ENCODE results near the gene RAI14.

Gene RAI14

DNA sequence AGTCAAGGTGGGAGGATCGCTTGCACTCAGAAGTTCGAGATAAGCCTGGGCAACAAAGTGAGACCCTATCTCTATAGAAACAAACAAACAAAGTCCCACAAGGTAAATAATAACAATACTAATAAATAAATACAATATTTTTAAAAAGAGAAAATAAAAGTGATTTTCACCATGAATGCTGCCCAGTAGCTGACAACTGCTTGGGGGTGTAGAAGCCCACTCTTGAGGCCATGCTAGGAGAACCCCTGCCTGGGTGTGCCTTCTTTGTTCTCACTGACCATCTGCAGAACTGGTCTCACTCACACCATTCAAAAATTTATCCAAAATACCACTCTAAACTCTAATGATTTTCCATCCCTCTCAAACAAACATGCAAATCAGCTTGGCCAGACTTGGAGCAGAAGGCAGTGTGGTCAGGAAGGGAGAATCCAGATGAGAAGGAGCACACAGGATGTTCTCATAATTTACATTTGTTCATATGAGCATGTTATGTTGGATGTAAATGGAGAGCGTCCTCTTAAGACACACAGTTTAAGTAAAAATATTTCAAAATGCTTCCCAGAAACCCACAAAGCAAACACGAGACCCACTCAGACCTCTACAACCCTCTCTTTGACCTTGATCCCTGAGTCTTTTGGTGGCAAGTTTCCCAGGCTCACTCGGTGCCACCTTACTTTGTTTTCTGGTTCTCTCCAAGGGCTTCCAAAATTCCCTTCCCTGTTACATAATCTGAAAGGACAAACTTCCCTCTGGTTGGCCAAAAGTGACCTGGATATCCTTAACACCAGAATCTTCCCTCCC is 7.9 kb upstream of the RAI14 start:
- DNase-seq = no peak

DNA sequence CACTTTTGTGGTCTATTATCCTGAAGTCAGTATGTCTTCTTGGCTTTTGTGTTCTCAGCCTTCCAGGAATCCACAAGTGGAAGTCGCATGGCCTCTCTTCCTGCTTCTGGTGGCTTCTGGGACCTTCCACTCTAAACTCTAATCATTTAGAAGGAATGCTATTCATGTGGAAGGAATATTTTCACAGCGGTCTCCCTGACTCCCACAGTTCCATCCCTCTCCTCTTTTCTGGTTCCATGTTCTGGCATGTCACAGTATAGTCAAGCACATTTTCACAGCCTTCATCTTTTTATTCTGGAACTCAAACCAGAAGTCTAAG is 7.3 kb upstream of the RAI14 start:
- no peak for DNase-seq

DNA sequence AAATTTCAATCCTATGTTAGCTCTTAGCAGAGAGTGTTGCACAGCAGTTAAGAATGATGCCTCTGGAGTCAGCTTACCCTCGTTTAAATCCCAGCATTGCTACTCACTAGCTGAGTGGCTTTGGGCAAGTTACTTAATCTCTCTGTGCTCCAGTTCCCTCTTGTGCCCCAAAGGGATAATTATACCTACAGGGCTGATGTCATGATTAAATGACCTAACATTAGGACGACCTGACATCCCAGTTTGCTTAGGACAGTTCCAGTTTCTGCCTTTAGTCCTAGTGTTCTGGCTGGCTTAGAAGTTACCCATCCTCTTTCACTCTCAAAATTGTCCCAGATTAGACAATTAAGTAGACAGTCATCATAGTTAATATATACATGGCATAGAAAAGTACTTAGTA is 4.3 kb upstream of the RAI14 start:
- DNase-seq = no peak

DNA sequence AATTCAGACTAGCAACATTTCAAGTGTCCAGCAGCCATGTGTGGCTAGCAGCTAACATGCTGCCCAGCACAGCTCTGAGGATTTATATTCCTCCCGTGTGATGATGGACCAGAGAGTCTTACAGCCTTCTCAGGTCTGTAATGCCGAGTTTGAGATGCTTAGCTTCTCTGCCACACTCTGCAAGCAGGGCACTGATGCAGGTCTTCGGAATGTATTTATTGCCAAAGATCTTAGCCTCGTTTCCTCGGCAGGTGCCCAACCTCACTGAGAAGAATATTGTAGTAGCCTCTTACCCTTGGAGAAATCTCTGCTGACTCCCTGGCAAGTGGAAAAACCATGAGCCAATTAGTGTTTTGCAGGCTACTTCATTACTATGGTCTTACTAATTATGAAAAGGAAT is 3.7 kb upstream of the RAI14 start:
- no peak for DNase-seq

DNA sequence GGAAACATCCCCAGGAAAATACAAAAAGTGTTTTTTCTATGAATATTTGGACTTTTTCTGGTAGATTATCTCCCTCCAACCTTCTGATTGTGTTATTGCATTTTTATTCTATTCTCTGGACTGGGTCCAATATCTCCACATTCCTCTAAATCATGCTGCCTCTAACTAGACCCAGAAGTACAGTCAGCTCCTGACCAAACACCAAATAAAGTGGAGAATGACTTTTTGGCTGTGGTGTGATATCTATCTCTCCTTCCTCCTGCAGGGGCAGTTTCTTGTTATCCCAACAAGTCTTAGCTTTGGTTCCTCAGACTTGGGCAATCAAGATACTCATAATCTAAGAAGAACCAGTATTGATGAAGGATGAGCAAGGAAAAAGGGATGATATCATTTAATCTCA is 3.2 kb upstream of the RAI14 start:
- DNase-seq = no peak

DNA sequence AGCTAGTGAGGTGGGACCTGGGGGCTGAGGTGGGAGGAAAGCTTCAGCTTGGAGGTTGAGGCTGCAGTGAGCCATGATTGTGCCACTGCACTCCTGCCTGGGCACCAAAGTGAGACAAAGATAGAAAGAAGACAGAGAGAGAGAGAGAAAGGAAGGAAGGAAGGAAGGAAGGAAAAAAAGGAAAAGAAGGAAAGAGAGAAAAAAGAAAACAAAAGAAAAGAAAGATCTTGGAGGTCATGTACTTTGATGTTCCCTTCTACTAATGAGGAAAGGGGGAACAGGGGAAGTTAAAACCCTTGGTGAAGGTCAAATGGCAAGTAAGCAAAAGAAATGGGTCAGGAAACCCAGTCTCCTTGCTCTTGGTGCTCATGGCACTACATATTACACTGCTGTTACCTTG is 2.4 kb upstream of the RAI14 start:
- DNase-seq = no peak

DNA sequence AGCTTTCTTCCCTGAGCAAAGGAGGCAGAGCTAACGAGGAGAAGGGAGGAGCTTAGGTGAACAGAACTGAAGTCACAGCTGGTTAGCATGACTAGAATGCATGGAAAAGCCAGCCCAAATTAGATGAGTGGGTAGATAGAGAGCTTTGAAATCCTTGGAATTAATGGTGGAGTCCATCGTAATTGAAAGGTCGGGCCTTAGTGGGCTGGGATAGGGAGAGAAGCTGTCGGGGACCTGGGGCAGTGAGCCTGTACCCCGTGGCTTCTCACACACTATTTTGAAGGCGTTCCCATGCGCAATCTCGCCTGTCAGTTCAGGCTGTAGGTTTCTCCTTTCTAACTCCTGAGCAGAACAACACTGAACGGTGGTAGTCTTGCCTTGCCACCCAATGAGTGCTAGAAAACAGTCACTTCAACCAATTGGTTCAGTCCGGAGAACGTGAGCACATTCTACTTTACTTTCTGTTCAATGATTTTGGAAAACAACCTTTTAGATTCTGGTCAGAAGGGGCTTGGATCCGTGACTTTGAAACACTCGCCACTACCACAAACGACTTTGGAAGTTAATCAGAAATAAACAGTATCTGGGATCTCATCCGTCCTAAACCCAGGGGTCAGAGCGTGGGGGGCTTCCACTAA is 655 bp upstream of the RAI14 start:
- DNase-seq = peak; percentile 92

DNA sequence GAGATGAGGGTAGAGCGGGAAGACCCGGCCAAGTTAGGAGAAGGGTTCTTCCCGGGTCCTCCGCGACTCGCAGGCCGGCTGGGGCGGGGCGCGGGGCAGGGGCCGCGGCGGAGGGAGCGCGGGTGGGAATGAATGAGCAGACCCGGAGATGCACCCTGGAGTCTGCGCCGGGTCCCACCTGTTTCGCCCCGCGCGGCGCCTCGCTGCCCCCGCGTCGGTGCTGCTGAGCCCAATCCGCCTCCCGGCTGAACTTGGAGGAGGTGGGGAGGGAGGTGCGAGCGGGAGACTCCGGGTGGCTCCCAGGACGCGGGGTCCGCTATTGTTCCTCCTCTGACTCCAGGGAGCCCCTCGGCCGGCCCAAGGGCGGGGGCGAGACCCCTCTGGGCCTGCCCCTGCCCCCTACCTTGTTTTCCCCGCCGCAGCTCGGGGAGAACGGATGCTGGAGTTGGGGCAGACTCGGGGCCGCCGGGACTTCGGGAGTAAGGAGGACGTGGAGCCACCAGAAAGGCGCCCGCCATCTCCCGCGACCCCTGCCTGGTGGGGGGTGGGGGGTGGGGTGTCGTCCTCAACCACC is 659 bp downstream of the RAI14 start:
- no peak for DNase-seq

DNA sequence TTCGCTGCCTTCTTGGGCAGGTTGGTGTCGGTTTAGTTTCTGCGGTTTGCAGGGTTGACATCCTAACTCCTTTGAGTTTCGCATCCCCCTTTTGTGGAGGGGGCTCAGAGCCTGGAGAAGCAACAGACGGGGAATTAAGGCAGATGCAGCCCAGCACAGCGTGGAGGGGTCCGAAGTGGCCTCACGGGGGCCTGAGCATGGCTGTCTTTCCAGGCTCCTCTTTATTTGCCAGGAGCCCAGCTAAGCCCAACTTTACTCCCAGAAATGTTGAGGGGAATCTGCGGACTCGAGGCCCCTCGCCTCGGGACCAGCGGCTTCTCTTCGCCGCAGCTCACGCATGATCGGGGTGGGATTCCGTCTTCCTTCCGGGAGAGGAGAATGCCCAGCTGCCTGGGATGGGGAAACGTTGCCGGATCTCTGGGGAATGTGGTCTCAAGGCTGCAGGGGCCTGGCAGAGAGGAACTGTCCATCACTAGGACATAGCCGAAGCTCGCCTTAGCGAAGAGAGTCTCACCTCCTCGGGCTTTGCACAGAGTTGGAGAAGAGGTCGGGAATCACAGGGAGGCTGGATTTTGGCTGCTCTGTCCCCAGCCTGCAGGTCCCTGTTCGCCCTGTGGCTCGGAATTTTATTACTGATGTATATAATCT is 1.3 kb downstream of the RAI14 start:
- no peak for DNase-seq

DNA sequence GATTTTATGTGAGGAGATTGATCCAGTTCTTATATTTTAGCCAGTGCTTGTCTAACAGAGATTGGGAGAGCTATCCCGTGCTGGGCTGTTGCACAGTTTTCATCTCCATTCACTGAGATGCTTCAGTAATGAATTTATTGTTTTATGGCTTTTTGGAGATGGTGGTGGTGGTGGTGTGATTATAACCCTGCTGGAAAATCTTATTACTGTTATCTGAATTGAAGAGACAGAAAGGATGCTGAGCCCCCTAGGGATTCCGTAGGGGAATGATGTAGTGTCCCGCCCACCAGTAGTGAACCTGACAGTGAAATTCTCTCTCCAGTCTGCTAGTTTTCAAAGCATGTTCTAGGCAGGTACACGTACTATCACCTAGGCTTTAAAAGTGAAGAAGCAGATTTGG is 1.9 kb downstream of the RAI14 start:
- DNase-seq = no peak

DNA sequence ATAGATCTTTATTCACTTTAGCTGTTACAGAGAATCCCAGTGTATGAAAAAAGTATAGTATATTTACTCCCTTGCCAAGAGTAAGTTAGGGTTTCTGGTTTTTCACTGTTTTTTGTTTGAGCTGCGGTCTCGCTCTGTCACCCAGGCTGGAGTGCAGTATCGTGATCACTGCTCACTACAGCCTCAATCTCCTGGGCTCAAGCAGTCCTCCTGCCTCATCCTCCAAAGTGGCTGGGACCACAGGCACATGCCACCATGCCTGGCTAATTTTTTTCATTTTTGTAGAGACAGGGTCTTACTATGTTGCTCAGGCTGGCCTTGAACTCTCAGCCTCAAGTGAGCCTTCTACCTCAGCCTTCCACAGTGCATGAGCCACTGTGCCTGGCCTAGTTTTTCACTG is 3.0 kb downstream of the RAI14 start:
- DNase-seq = no peak

DNA sequence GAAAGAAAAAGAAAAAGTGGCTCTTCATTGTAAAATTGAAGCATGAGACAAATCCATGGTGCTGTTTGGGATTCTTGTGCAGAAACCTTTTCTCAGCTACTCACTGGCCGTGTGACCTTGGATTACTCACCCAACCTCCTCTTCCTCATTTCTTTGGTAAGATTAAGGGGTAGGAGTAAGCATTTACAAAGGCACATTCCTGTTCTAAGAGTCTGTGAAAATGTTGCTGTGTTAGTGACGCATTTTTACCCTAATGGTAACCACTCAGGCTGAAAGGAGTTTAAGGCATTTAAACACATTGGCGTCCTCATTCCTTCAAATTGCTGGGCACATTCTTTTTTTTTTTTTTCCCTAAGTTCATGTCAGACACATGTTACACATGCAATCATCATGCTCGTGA is 4.3 kb downstream of the RAI14 start:
- no peak for DNase-seq

DNA sequence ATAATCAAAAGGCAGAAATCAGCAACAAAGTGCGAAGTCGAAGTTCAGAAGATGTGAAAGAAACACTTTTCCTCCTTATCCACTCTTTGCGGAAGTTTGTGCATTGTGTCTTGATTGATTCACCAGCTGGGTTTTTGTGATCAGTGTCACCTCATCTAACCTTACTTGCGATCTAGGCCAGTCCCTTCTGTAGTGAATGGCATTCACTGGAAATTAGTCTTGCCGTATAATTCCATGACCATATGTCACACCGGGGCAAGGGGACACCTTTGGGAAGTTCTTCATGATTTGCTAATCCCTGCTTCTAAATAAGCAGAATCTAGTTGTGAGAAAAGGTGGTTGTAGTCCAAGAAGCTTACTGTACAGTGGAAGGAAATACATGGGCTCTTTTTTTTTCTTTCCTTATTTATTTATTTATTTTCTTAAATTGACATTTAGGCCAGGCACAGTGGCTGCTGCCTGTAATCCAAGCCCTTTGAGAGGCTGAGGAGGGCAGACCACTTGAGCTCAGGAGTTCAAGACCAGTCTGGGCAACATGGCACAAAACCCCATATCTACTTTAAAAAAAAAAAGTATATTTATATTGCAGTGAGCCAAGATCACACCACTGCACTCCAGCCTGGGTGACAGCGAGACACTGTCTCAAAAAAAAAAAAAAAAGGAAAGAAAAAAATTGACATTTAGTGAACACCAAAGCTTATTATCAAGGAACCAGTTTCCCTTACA is 7.8 kb downstream of the RAI14 start:
- DNase-seq = no peak

DNA sequence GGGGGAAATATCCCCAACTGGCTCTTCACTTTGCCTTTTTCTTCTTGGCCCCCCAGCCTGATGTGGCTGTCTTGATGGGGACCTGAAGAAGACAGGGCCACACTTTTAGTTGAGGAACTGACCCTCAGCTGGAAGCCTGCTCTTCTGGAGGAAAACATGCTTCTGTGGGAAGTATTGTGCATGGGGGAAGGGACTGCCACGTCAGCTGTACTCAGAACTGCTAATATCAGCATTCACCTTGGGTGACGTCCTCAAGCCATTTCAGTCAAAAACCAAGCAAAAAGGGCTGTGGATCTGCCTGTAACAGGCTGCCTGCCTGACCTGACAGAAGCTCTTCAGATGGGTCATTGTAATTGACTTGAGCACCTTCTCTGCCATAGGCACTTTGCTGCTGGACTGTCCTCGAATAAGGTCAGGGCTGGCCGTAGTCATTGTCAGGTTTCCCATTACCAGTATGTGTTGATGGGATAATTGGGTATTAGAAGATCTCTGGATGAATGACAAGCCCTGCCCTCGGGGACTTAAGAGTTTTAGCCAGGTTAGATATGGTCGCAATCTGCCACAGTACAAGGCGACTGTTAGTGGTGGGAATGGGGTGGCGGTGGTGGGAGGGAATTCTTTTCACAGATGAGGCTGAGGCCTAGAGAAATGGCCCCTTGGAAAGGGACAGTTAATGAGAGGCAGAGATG is 10.4 kb downstream of the RAI14 start:
- no peak for DNase-seq

DNA sequence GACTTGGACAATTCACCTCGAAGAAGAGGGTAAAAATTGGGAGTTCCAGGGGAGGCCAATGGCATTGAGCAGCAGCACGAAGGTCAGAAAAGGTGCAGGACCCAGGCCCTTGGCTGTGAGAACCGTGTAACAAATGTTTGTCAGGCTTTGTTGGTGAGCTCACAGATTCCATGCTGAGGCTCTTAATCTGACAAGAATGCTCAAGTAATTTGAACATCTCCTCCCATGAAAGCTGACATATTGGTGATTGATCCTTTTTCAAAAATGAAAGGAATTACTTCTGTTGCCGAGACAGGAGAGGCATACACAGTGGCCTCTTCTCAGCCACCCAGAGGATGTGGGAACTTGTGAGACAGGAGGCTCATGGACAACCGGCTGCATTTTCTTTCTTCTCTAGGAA is 11.6 kb downstream of the RAI14 start:
- DNase-seq = no peak

DNA sequence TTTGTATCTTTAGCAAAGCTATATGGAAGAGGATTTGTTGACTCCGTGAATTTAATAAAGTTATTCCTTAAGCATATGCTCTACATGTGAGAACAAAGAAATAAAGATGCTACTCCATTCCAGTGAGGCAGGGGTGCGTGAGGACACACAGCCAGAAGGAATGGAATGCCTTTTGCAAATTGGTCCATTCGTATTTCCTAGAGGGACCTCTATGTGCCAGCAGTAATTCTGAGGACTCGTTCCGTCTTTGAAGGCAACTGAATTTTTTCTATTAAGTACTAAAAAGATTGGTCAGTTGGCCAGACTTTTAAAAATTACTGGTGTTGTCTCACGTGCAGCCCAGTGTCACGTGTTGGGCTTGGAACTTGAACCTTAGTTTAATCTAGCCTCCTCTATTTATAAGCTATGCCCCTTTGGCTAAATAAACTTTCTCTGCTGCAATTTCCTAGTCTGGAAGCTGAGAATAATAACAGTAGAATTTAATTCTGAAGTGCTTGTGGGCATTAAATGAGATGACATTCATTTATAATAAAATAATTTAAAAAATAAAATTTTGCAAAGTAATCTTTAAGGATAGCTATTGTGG is 13.9 kb downstream of the RAI14 start:
- no peak for DNase-seq

DNA sequence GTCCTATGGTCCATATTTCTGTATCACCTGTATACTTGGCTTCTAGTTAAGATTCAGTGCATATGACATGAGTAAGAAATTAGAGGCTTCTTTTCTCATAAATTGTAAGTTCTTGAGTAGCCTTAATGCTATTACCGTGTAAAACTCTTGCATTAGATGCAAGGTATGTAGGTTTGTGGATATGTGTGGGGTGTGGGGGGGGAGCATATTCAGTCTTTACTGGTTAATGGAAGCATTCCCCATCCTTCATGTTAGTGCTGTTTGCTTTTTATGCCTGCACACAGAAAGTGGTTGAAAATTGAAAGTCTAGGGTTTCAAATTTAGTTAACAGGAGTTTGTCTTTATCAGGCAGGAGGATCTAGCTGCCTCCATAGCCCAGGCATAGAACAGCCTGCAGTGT is 16.1 kb downstream of the RAI14 start:
- DNase-seq = no peak

DNA sequence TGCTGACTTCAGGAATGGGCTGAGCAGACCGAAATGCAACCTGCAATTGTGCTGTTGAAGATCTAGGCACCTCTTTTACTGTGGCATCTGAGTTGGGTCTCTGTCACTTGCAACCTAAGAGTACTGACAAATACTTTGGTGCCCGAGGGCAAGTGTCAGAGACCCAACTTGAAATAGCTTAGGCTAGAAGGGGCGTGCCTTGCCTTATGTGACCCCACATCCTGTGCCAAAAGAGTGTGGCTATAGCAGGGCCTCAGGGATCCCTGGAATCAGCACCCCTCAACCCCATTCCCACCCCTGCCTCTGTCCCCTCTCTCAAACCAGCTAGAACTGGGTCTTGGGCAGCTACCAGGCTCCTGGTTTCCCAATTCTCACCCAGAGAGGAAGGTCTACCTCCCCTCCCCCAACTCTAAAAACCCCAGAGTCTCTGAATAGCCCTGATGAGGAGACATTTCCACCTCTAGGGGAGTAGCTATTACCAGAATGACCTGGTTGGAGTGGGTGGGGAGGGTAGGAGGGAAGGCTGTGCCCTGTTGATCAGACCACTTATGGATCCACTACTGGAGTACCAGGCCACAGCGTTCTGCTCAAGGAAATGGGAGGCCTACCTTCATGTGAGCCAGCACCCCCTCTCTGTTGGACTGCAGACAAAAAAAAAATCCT is 17.5 kb downstream of the RAI14 start:
- no peak for DNase-seq

DNA sequence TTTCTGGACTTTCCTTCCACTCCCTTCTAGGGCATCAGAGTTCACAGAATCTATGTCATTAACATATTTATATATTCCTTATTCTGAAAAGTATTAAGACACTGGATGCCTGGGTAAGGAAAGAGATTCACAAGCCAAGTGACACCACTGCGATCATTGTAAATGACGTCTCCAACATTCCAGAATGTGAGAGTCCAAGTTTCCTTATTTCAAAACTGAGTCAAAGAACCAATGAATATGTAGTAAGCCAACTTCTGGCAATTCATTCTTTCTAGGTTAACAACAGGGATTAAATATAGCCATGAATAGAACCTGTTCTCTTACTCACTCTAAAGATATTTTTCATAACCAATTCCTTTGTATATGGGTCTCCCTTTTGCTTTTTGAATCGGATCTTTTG is 18.1 kb downstream of the RAI14 start:
- DNase-seq = no peak

DNA sequence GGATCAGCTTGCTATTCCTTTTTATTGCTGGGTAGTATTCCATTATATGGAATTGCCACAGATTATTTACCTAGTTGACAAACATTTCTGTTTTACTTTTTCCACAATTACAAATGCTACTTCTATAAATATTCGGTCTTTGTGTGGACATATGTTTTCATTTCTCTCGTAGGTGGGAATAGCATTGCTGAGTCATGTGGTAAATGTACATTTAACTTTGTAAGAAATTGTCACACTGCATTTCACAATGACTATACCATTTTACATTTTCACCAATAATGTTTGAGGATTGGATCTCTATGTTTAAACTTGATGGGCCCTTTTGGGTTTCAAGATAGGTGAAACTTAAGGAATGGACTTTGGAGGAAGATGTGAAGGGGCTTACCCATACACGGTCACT is 19.7 kb downstream of the RAI14 start:
- no peak for DNase-seq

DNA sequence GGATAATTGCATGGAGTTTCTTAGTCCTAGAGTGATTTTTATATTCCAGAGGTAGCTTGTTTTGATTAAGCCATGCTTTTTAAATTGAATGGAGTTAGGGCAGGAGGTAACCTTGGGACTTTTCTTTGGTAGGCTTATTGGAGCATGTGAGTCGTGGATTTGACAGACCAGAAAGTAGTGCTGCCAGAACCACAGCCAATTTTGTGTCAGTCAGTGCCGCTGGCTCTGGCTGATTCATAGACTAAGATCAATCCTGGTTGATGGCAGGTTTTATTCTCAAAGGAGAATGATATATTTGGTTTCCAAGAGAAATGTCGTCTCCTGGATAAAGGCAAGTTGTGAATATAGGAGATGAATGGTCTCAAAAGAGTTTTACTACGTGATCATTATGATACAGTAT is 20.3 kb downstream of the RAI14 start:
- no peak for DNase-seq

DNA sequence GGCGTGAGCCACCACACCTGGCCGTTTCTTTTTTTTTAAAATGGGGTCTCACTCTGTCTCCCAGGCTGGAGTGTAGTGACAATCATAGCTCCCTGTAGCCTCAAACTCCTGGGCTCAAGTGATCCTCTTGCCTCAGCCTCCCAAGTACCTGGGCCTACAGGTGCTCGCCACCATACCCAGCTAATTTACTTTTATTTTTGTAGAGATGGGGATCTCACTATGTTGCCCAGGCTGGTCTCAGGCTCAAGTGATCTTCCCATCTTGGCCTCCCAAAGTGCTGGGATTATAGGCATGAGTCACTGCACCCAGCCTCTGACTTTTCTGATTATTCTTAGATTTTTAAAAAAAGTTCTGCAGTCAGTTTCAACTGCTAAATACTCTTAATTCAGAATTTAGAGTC is 21.3 kb downstream of the RAI14 start:
- DNase-seq = no peak
